ENCODE measurements around the gene PAM16. TPM values are rescaled to one million over a fixed set of nuclear protein-coding genes. Genes with fewer than 3 reads are reported as not detected.

Gene PAM16
- total and polyA plus RNA-seq, 4 donors: 14.0 to 70.5 (median 29.6) TPM

- Histone ChIP-seq H3K9ac (ENCODE audit: low read depth in 1 of 2, low read length in 2 of 2) (no peak overlapping the region), H3K4me1 (ENCODE audit: control insufficient read depth in 4 of 4, insufficient read depth in 4 of 4, low read length in 3 of 4) (peaks cover 0 to 11% (median 0%) of the 10 kb centered on the region in 4 donors), H3K9me3 (ENCODE audit: control insufficient read depth in 4 of 4, low read length in 3 of 4) (no peaks in the 10 kb centered on the region), H3K36me3 (ENCODE audit: control insufficient read depth in 4 of 4, insufficient read depth in 3 of 4, low read depth in 1 of 4, low read length in 3 of 4) (peaks cover 0 to 8% (median 2%) of the 10 kb centered on the region in 4 donors), H3K27ac (ENCODE audit: low read depth in 1 of 2, low read length in 2 of 2) (no peak overlapping the region), H3K27me3 (ENCODE audit: control insufficient read depth in 4 of 4, insufficient read depth in 4 of 4, low read length in 3 of 4) (no peaks in the 10 kb centered on the region), H3K4me3 (ENCODE audit: low read depth in 1 of 3, low read length in 3 of 3) (no peak overlapping the region)
- no peak for TF ChIP-seq TAF1 (conservative IDR thresholded peaks at IDR 0.05)
- no peak for TF ChIP-seq HNF4G (IDR thresholded peaks at IDR 0.05)
- WGBS: 91% methylated on average over 6 of the region's 6 CpGs
- DNase-seq (ENCODE audit: low spot score): no peak
These were observed 42.1 kb upstream of the PAM16 start for GRCh38 chr16:4393240-4393600.

DNA sequence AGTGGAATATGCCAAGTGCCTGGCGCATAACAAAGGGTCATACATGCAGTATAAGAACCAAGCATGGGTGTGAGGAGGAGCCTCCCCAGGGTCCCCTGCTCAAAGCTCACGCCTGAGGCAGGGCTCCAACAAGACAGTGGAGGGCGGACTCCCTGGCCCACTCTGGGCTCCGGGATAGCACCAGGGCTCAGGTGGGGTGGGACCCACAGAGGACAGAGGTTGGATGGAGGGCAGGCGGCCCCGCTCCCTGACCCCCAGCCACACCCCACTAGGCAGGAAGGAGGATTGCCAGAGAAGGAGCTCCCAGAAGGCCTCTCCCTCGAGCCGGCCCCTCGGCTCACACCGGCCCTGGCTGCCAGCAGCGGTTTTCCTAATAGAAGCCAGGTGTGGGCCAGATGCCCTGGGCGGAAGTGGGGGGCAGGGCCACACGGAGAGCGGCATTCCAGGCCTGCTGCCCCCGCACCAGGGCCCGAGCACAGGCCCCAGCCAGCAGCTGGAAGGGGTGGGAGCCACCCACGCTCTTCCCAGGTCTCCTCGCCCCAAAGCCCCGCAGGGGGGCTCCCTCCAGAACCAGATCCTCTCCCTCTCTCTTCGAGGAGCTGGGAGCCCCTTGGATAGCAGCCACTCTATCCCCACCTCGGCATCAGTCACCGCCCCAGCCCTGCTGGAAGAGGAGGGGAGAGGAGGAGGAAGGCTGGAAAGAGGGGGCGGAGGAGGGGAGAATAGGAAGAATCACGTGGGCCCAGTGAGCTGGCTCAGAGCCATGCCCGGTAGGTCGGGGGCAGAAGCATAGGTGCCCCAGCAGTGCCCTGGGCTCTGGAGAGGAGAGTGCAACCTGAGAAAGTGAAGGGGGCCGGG, 41.5 kb upstream of the PAM16 start:
- H3K4me3 ChIP-seq (ENCODE audit: low read depth in 1 of 3, low read length in 3 of 3): no peak overlapping the region
- no peak for DNase-seq (ENCODE audit: low spot score)
- no peaks in the 10 kb centered on the region for H3K9me3 ChIP-seq (ENCODE audit: control insufficient read depth in 4 of 4, low read length in 3 of 4)
- H3K9ac ChIP-seq (ENCODE audit: low read depth in 1 of 2, low read length in 2 of 2): no peak overlapping the region
- peaks cover 0 to 11% (median 0%) of the 10 kb centered on the region in 4 donors for H3K4me1 ChIP-seq (ENCODE audit: control insufficient read depth in 4 of 4, insufficient read depth in 4 of 4, low read length in 3 of 4)
- H3K27ac ChIP-seq (ENCODE audit: low read depth in 1 of 2, low read length in 2 of 2): no peak overlapping the region
- peaks cover 0 to 8% (median 2%) of the 10 kb centered on the region in 4 donors for H3K36me3 ChIP-seq (ENCODE audit: control insufficient read depth in 4 of 4, insufficient read depth in 3 of 4, low read depth in 1 of 4, low read length in 3 of 4)
- no peak for TF ChIP-seq GABPA (IDR thresholded peaks at IDR 0.05 in 1 of 2, conservative IDR thresholded peaks at IDR 0.05 in 1 of 2)
- TF ChIP-seq, protein P1, sequence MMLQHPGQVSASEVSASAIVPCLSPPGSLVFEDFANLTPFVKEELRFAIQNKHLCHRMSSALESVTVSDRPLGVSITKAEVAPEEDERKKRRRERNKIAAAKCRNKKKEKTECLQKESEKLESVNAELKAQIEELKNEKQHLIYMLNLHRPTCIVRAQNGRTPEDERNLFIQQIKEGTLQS (IDR thresholded peaks at IDR 0.05): no peak
- no peak for TF ChIP-seq CTCF (IDR thresholded peaks at IDR 0.05; ENCODE audit: low read depth, low read length, missing input control)
- TF ChIP-seq NR2F2 (IDR thresholded peaks at IDR 0.05): no peak
- no peaks in the 10 kb centered on the region for H3K27me3 ChIP-seq (ENCODE audit: control insufficient read depth in 4 of 4, insufficient read depth in 4 of 4, low read length in 3 of 4)
- 80% methylated on average over 27 of the region's 27 CpGs for WGBS

DNA sequence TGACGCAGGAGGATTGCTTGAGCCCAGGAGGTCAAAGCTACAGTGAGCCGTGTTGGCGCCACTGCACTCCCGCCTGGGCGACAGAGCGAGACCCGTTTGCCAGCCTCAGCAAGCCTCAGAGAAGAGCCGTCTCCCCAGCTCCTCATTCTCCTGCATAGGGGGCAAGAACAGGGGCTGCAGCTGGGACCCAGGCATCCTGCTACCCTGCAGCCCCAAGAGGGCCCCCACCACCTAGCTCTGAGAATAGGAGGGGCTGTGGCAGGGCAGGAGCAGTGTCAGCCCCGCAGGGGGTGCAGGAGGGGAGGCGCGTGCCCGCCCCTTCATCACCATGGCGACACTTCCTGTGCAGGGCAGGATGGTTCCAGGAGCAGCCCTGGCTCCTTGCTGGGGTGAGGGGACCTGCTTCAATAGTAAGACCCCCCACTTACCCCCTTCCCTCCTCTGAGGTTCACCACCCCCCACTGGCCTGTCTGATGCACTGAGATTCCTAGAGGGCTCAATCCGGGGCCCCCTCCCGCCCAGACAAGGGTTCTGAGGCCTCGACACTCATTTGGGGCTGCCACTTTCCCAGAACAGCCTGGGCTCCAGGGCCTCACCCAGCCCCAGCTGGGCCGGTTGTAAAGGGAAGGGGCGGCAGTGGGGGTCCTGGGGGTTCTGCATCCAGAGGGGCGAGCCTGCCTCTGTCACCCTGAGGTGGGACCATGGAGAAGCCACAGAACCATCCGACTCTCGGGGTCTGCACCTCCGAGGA, 40.7 kb upstream of the PAM16 start:
- Histone ChIP-seq H3K4me1 (ENCODE audit: control insufficient read depth in 4 of 4, insufficient read depth in 4 of 4, low read length in 3 of 4) (peaks cover 0 to 11% (median 0%) of the 10 kb centered on the region in 4 donors), H3K27ac (ENCODE audit: low read depth in 1 of 2, low read length in 2 of 2) (no peak overlapping the region), H3K9ac (ENCODE audit: low read depth in 1 of 2, low read length in 2 of 2) (no peak overlapping the region), H3K9me3 (ENCODE audit: control insufficient read depth in 4 of 4, low read length in 3 of 4) (no peaks in the 10 kb centered on the region), H3K36me3 (ENCODE audit: control insufficient read depth in 4 of 4, insufficient read depth in 3 of 4, low read depth in 1 of 4, low read length in 3 of 4) (peaks cover 0 to 8% (median 2%) of the 10 kb centered on the region in 4 donors), H3K4me3 (ENCODE audit: low read depth in 1 of 3, low read length in 3 of 3) (no peak overlapping the region), H3K27me3 (ENCODE audit: control insufficient read depth in 4 of 4, insufficient read depth in 4 of 4, low read length in 3 of 4) (no peaks in the 10 kb centered on the region)
- no peak for DNase-seq (ENCODE audit: low spot score)
- no peak for TF ChIP-seq GABPA (IDR thresholded peaks at IDR 0.05 in 1 of 2, conservative IDR thresholded peaks at IDR 0.05 in 1 of 2)
- 93% methylated on average over 22 of the region's 22 CpGs for WGBS
